Right lobe of liver (tissue), 6 donors: ENCODE data around the gene COPS6. TPM values are rescaled to one million over a fixed set of nuclear protein-coding genes. Genes with fewer than 3 reads are reported as not detected.

Source experiments
- ATAC-seq, 4 donors: fragments of 200-7000 bp; cut with Tn5 transposase; one replicate each; pipeline ENCODE4 v1.9.1; 2020; ENCODE audit warnings: mild to moderate bottlenecking in 4 of 4, moderate library complexity in 4 of 4
- DNase-seq, 3 donors: peaks; one replicate each; pipeline ENCODE4 v3.0.0-alpha.2; 2020
- H3K27ac ChIP-seq, 3 donors: fragments of 200-600 bp; one replicate each; pipeline ENCODE4 v1.8.0; 2022
- H3K27me3 ChIP-seq, 2 donors: fragments of 200-600 bp; one replicate each; pipeline ENCODE4 v1.8.0; 2022
- H3K36me3 ChIP-seq, 4 donors: fragments of 200-600 bp; sonication (generic) in 1 of 4; one replicate each; pipeline versions ENCODE4 v1.5.1 to v1.8.0; 2017 to 2022; ENCODE audit warnings: control low read depth in 1 of 4
- H3K4me1 ChIP-seq, 4 donors: fragments of 200-600 bp; sonication (generic) in 1 of 4; one replicate each; pipeline versions ENCODE4 v1.5.1 to v1.8.0; 2017 to 2022; ENCODE audit warnings: control low read depth in 1 of 4
- H3K4me3 ChIP-seq, 3 donors: fragments of 200-600 bp; one replicate each; pipeline ENCODE4 v1.8.0; 2022
- H3K9me3 ChIP-seq, 4 donors: fragments of 200-600 bp; sonication (generic) in 1 of 4; one replicate each; pipeline versions ENCODE4 v1.5.1 to v1.8.0; 2017 to 2022; ENCODE audit warnings: control low read depth in 1 of 4
- CTCF ChIP-seq, 4 donors: fragments of 200-600 bp in 3 of 4; fragments of 450-650 bp in 1 of 4; IDR thresholded peaks; one replicate each; pipeline versions ENCODE4 v1.5.1 to v1.8.0; 2016 to 2022; ENCODE audit warnings: antibody characterized with exemption in 4 of 4, mild to moderate bottlenecking in 2 of 4
- POLR2A ChIP-seq: fragments of 450-650 bp; IDR thresholded peaks from one replicate; pipeline ENCODE4 v1.6.1; 2017; ENCODE audit warnings: antibody characterized with exemption, mild to moderate bottlenecking
- WGBS: methylation state at CpG from one replicate; pipeline ENCODE4 v1.1.6; 2018; ENCODE audit warnings: low coverage, low lambda C conversion rate; ENCODE audit not compliant: insufficient coverage; ENCODE audit errors: missing lambda C conversion rate; 5-methylcytosine and 5-hydroxymethylcytosine counted together
- intact Hi-C, 2 donors: fragments of 100-400 bp; cut with DNase I; formaldehyde crosslinking; loops; one replicate each; pipeline versions ENCODE4 v1.11.2 to v1.14.1; 2022
- long read RNA-seq: library from polyadenylated mRNA; unstranded; transcript quantifications from one replicate; pipeline ENCODE4 v2.0.0, GENCODE V29; 2019
- total RNA-seq, 6 experiments: library from RNA; depleted of rRNA in 2 of 6; stranded (reverse); fragments of >200 nt in 2 of 6; fragmentation: NEBNext Ultra II Directional in 3 of 6; extraction: Animal tissue kit (Norgen Biotek cat#: 25700) in 3 of 6; gene quantifications; one replicate each; pipeline versions ENCODE4 v1.1.0 to v1.2.4, GENCODE V29; 2016 to 2023
- donor health status: DM: no; HTN: yes; CAD: no.
- donor health status: DM: no; HTN: no; CAD: no.
- donor health status: DM: no; HTN: no; CAD: no.
- donor health status: DM: no; HTN: yes; CAD: no.
- donor health status: DM: no; HTN: yes; CAD: no.

Gene COPS6
- total RNA-seq, result 10 to 100 TPM; 28.3 to 49.7 (median 42.7) TPM
- long read RNA-seq, transcript COPS6-201 (10 exons, 1,432 nt), result major isoform, 14 of 14 reads
- long read RNA-seq, partial matches to known transcripts, result 0 of 14 reads
- long read RNA-seq, other reads (novel, unspliced or antisense), result 0 of 14 reads

DNA sequence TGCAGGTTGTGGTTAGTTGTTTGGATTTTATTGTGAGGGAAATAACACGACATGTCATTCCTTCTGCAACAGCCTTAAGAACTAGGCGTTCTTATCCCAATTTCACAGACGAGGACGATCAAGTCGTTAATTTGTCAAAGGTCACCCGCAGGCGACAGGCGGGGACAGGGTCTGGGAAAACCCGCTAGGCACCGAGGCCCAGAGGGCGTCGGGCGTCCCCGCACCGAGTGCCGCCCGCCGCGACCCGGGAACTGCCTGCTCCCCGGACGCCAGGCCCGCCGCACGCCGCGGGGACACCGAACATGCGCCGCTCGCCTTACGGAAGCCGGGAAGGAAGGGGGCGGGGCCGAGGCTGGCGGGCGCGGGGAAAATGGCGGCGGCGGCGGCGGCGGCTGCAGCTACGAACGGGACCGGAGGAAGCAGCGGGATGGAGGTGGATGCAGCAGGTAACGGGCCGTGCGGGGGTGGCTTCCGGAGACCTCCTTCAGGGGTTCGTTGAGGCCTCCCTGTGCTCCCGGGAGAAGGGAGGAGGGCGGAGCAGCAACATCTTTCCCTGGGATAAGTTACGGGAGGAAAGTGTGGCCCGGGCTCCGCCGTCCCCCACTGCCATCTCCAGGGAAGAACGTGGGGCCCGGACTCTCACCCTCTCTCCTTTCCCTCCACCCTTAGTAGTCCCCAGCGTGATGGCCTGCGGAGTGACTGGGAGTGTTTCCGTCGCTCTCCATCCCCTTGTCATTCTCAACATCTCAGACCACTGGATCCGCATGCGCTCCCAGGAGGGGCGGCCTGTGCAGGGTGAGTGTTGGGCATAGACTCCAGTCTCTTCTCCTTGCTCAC lies at the start of gene COPS6:
TSS of gene COPS6 (plus strand) at position 349 of the 837 bp plus-strand sequence. CDS start at position 371, 22 bp downstream.
- ATAC-seq (peak; percentile 81 to 91 (median 87)), DNase-seq (peak; percentile 87 to 89 (median 88))
- Histone ChIP-seq H3K4me1 (peaks cover 0 to 8% (median 3%) of the 10 kb centered on the region in 4 donors), H3K27ac (peak within 1 kb of the TSS; percentile 60 to 81 (median 72)), H3K9me3 (no peaks in the 10 kb centered on the region), H3K27me3 (no peaks in the 10 kb centered on the region), H3K4me3 (peak within 1 kb of the TSS; percentile 74 to 98 (median 97)), H3K36me3 (peaks cover 0 to 35% (median 13%) of the 10 kb centered on the region in 4 donors)
- intact Hi-C loops, result no loop called here
- WGBS, result 0% methylated on average over 17 of the region's 68 CpGs
- TF ChIP-seq POLR2A (peak; percentile 82), CTCF (IDR thresholded peaks at IDR 0.05) (no peak)

- Histone ChIP-seq H3K27ac (peak overlapping the region in 2 of 3 donors; percentile 50 to 61), H3K4me1 (peaks cover 0 to 81% (median 36%) of the 10 kb centered on the region in 4 donors), H3K27me3 (no peaks in the 10 kb centered on the region), H3K9me3 (no peaks in the 10 kb centered on the region), H3K4me3 (no peak overlapping the region), H3K36me3 (peaks cover 0 to 11% (median 0%) of the 10 kb centered on the region in 4 donors)
- ATAC-seq, result no peak
- intact Hi-C loops, result loop anchor here in 1 of 2 donors (10.0 kb wide), 1 partner anchor 46 kb away; no protein-coding TSS in a partner anchor
- WGBS, result 46% methylated on average over 7 of the region's 7 CpGs
- DNase-seq, result no peak
- TF ChIP-seq CTCF (IDR thresholded peaks at IDR 0.05), result no peak
- no peak for TF ChIP-seq POLR2A
Observed at GRCh38 chr7:100040575-100040974, 48.2 kb upstream of the COPS6 start.

- WGBS, result 20% methylated on average over 6 of the region's 6 CpGs
- Histone ChIP-seq H3K27me3 (no peaks in the 10 kb centered on the region), H3K9me3 (no peaks in the 10 kb centered on the region), H3K4me1 (peaks cover 0 to 40% (median 13%) of the 10 kb centered on the region in 4 donors), H3K27ac (peak overlapping the region in 1 of 3 donors; percentile 12), H3K4me3 (no peak overlapping the region), H3K36me3 (no peaks in the 10 kb centered on the region)
- TF ChIP-seq POLR2A, result no peak
- TF ChIP-seq CTCF (IDR thresholded peaks at IDR 0.05), result peak; percentile 39 to 59 (median 48)
- peak; percentile 63 to 80 (median 70) for ATAC-seq
- intact Hi-C loops, result loop anchor here in 1 of 2 donors (10.0 kb wide), 1 partner anchor 50 kb away; no protein-coding TSS in a partner anchor
- DNase-seq, result peak; percentile 59 to 75 (median 65)
Observed at GRCh38 chr7:100044718-100045117, 44.1 kb upstream of the COPS6 start.

DNA sequence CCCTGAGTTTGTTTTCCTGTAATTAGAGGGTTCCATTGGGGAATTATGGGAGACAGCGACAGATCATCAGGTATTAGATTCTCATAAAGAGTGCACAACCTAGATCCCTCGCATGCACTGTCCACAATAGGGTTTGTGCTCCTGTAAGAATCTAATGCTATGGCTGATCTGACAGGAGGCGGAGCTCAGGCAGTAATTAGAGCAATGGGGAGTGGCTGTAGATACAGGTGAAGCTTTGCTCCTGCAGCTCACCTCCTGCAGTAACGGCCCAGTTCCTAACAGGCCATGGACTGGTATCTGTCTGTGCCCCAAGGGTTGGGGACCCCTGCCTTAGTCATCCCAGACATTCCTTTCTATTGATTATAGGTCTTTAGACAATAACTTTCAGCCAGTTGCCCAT lies 40.1 kb upstream of the COPS6 start:
- Histone ChIP-seq H3K4me3 (no peak overlapping the region), H3K9me3 (no peaks in the 10 kb centered on the region), H3K4me1 (peaks cover 0 to 18% (median 0%) of the 10 kb centered on the region in 4 donors), H3K27me3 (no peaks in the 10 kb centered on the region), H3K27ac (no peak overlapping the region), H3K36me3 (peaks cover 0 to 3% (median 0%) of the 10 kb centered on the region in 4 donors)
- DNase-seq (no peak), ATAC-seq (no peak)
- 95% methylated on average over 2 of the region's 4 CpGs for WGBS
- intact Hi-C loops, result loop anchor here in 1 of 2 donors (10.0 kb wide), 1 partner anchor 54 kb away; no protein-coding TSS in a partner anchor
- TF ChIP-seq POLR2A (no peak), CTCF (IDR thresholded peaks at IDR 0.05) (no peak)
